HEK293T (cell line): ENCODE results near the gene OGA.

Source experiments
- ARNT ChIP-seq: fragments of 450-650 bp; IDR thresholded peaks from 2 replicates; pipeline ENCODE4 v1.6.1; 2017; ENCODE audit warnings: mild to moderate bottlenecking
- BHLHE40 ChIP-seq: fragments of 450-650 bp; IDR thresholded peaks from 2 replicates; pipeline ENCODE4 v1.6.1; 2016; ENCODE audit warnings: mild to moderate bottlenecking, moderate library complexity, borderline replicate concordance
- CTBP1 ChIP-seq: fragments of 450-650 bp; IDR thresholded peaks from 2 replicates; pipeline ENCODE4 v1.6.1; 2016; ENCODE audit warnings: borderline replicate concordance
- FOXA1 ChIP-seq: fragments of 450-650 bp; IDR thresholded peaks from 2 replicates; pipeline ENCODE4 v1.6.1; 2016; ENCODE audit warnings: mild to moderate bottlenecking
- FOXK2 ChIP-seq: fragments of 450-650 bp; IDR thresholded peaks from 2 replicates; pipeline ENCODE4 v1.6.1; 2016; ENCODE audit warnings: mild to moderate bottlenecking
- FOXM1 ChIP-seq: fragments of 450-650 bp; IDR thresholded peaks from 2 replicates; pipeline ENCODE4 v1.6.1; 2017; ENCODE audit warnings: mild to moderate bottlenecking, borderline replicate concordance
- HDGF ChIP-seq: fragments of 450-650 bp; IDR thresholded peaks from 2 replicates; pipeline ENCODE4 v1.6.1; 2017; ENCODE audit warnings: antibody characterized with exemption, borderline replicate concordance
- NFRKB ChIP-seq: fragments of 450-650 bp; IDR thresholded peaks from 2 replicates; pipeline ENCODE4 v1.6.1; 2016; ENCODE audit warnings: mild to moderate bottlenecking, moderate library complexity
- SP1 ChIP-seq: fragments of 450-650 bp; IDR thresholded peaks from 2 replicates; pipeline ENCODE4 v1.6.1; 2017
- SUZ12 ChIP-seq: fragments of 450-650 bp; IDR thresholded peaks from 2 replicates; pipeline ENCODE4 v1.6.1; 2016; ENCODE audit warnings: mild to moderate bottlenecking

- no peak for TF ChIP-seq SUZ12
- no peak for TF ChIP-seq ARNT
- no peak for TF ChIP-seq BHLHE40
- no peak for TF ChIP-seq HDGF
- no peak for TF ChIP-seq NFRKB
- TF ChIP-seq CTBP1 = no peak
- TF ChIP-seq FOXK2 = no peak
- TF ChIP-seq FOXM1 = no peak
- no peak for TF ChIP-seq SP1
- no peak for TF ChIP-seq FOXA1
Measured at GRCh38 chr10:101797403-101798059, 20.7 kb downstream of the OGA start.
